GM12878 (cell line): ENCODE measurements around the gene KDM6B. TPM values are rescaled to one million over a fixed set of nuclear protein-coding genes. Genes with fewer than 3 reads are reported as not detected.

Experiments used
- ATAC-seq: fragments of 200-7000 bp; cut with Tn5 transposase; 3 replicates; pipeline ENCODE4 v1.9.1; 2020; ENCODE audit warnings: mild to moderate bottlenecking, moderate library complexity
- BruUV-seq: library from RNA; stranded (reverse); fragments of 400-500 nt; replicated peaks from 2 replicates; lab custom pipeline; 2021; lab: Mats Ljungman, UMichigan
- CTCF ChIA-PET: fragments of 300-600 bp; sonication (Branson Sonifier 250); formaldehyde crosslinking; extraction: SDS; loops from one replicate; lab custom pipeline; 2021; ENCODE audit warnings: inconsistent platforms; lab: Yijun Ruan, JAX
- POLR2A ChIA-PET: fragments of 350-600 bp; formaldehyde crosslinking; extraction: SDS; loops from one replicate; lab custom pipeline; 2021; ENCODE audit warnings: inconsistent platforms; lab: Charles Lee
- RAD21 ChIA-PET: fragments of 300-600 bp; sonication (Branson Sonifier 250); formaldehyde crosslinking; loops from one replicate; lab custom pipeline; 2023; ENCODE audit warnings: antibody characterized with exemption; ENCODE audit not compliant: unreplicated experiment; lab: Charles Lee
- SMC1A ChIA-PET: fragments of 300-600 bp; sonication (Branson Sonifier 250); formaldehyde crosslinking; loops from one replicate; lab custom pipeline; 2023; ENCODE audit not compliant: unreplicated experiment, uncharacterized antibody; lab: Charles Lee
- DNase-seq: peaks from one replicate; pipeline ENCODE4 v3.0.0-alpha.2; 2011; ENCODE audit warnings: low read depth, low spot score
- FAIRE-seq: peaks from 3 replicates; lab custom pipeline; 2011; peaks lifted over from hg19 to GRCh38; lab: Jason Lieb, UNC
- H2AFZ ChIP-seq: 2 replicates; pipeline ENCODE4 v1.6.0; 2011; ENCODE audit warnings: low read depth, low read length, control low read depth; ENCODE audit not compliant: control insufficient read depth
- H3K27ac ChIP-seq: 2 replicates; pipeline ENCODE4 v1.5.1; 2011; ENCODE audit warnings: control low read depth; ENCODE audit not compliant: control insufficient read depth, insufficient read depth
- H3K27me3 ChIP-seq, 2 experiments: replicated peaks in 1 of 2; 2 replicates each; pipeline versions ENCODE4 v1.6.0 to v1.6.1; 2011; ENCODE audit warnings: low read length in 1 of 2; ENCODE audit not compliant: control insufficient read depth in 2 of 2, insufficient read depth in 2 of 2
- H3K36me3 ChIP-seq, 2 experiments: 2 replicates each; pipeline ENCODE4 v1.5.1; 2011; ENCODE audit warnings: low read length in 1 of 2; ENCODE audit not compliant: control insufficient read depth in 2 of 2, insufficient read depth in 2 of 2
- H3K4me1 ChIP-seq: 2 replicates; pipeline ENCODE4 v1.6.1; 2011; ENCODE audit warnings: mild to moderate bottlenecking, low read length, moderate library complexity, mixed read lengths; ENCODE audit not compliant: control insufficient read depth, insufficient read depth
- H3K4me2 ChIP-seq: 2 replicates; pipeline ENCODE4 v1.6.0; 2011; ENCODE audit warnings: control low read depth; ENCODE audit not compliant: control insufficient read depth, insufficient read depth
- H3K4me3 ChIP-seq: fragments of 200-600 bp; sonication (generic); 2 replicates; pipeline ENCODE4 v1.5.1; 2016
- H3K79me2 ChIP-seq: 2 replicates; pipeline ENCODE4 v1.6.0; 2011; ENCODE audit warnings: low read length; ENCODE audit not compliant: control insufficient read depth, insufficient read depth
- H3K9ac ChIP-seq: 2 replicates; pipeline ENCODE4 v1.8.0; 2011; ENCODE audit warnings: low read length, control low read depth, mixed read lengths; ENCODE audit not compliant: control insufficient read depth, insufficient read depth
- H3K9me3 ChIP-seq: replicated peaks from 3 replicates; pipeline ENCODE4 v1.5.1; 2011; ENCODE audit warnings: mild to moderate bottlenecking, low read length; ENCODE audit not compliant: control insufficient read depth, insufficient read depth
- H4K20me1 ChIP-seq: 2 replicates; pipeline ENCODE4 v1.6.0; 2011; ENCODE audit not compliant: control insufficient read depth, insufficient read depth
- BHLHE40 ChIP-seq, 2 experiments: fragments of 450-650 bp in 1 of 2; IDR thresholded peaks; 2 replicates each; pipeline ENCODE4 v1.6.1; 2011 to 2017; ENCODE audit warnings: low read depth in 2 of 2, borderline replicate concordance in 1 of 2, improper control_type of control experiment in 1 of 2, low read length in 1 of 2, mild to moderate bottlenecking in 1 of 2
- LARP7 ChIP-seq: fragments of 450-650 bp; IDR thresholded peaks from 2 replicates; pipeline ENCODE4 v1.6.1; 2017; ENCODE audit warnings: mild to moderate bottlenecking
- ZBTB11 ChIP-seq: fragments of 450-650 bp; formaldehyde crosslinking; IDR thresholded peaks from 2 replicates; pipeline ENCODE4 v1.5.0; 2022; ENCODE audit warnings: mild to moderate bottlenecking, missing genetic modification characterization
- whole genome bisulfite sequencing: methylation state at CpG from one replicate; pipeline ENCODE4 v1.1.6; 2016; ENCODE audit warnings: low lambda C conversion rate; ENCODE audit not compliant: insufficient replicate concordance, insufficient coverage; ENCODE audit errors: missing lambda C conversion rate; 5-methylcytosine and 5-hydroxymethylcytosine counted together
- in situ Hi-C: fragments of 300-500 bp; cut with MboI; formaldehyde crosslinking; loops from 9 replicates; pipeline ENCODE4 v1.14.3; 2018; ENCODE audit warnings: mixed read lengths
- intact Hi-C: fragments of 100-400 bp; cut with micrococcal nuclease; formaldehyde crosslinking; loops from one replicate; pipeline ENCODE4 v1.14.2; 2022; ENCODE audit not compliant: unreplicated experiment
- polyA plus RNA-seq, 11 experiments: library from polyadenylated mRNA; depleted of rRNA in 4 of 11; unstranded in 6 of 11; stranded (reverse) in 5 of 11; fragments of >200 nt; fragmentation: Nextera tagmentation in 4 of 11; fragmentation: Illumina TruSeq in 1 of 11; extraction: Ambion mirVana in 4 of 11; extraction: Trizol in 1 of 11; gene quantifications; 1 replicate in 1 of 11; 2 replicates in 10 of 11; pipeline versions ENCODE4 v1.2.1 to v1.2.3, GENCODE V29; 2011 to 2016; ENCODE audit warnings: inconsistent platforms in 2 of 11, missing spikeins in 2 of 11, low read depth in 1 of 11
- total RNA-seq, 4 experiments: library from RNA; depleted of rRNA in 3 of 4; stranded (reverse); fragments of >200 nt in 3 of 4; fragmentation: Illumina TruSeq in 1 of 4; extraction: Trizol in 1 of 4; gene quantifications; 2 replicates each; pipeline versions ENCODE4 v1.2.1 to v1.2.3, GENCODE V29; 2013 to 2021
- TF ChIP-seq, protein P1 (sequence below): fragments of 450-650 bp; IDR thresholded peaks from 2 replicates; pipeline ENCODE4 v1.6.1; 2017; ENCODE audit warnings: mild to moderate bottlenecking, moderate library complexity
- TF ChIP-seq, protein P2 (sequence below): IDR thresholded peaks from 2 replicates; pipeline ENCODE4 v1.6.1; 2011; ENCODE audit warnings: low read depth, low read length, improper control_type of control experiment, borderline replicate concordance

Gene KDM6B
- total and polyA plus RNA-seq, 10 of the 15 experiments (the other 5 are each of a cell fraction or from before 2014, with no cell fraction given): 0.05 to 33.5 (median 2.3) TPM

GRCh38 chr17:7852919-7853690 lies 19.1 kb downstream of the KDM6B start (continued):
- TF ChIP-seq ZBTB11 (CRISPR knock-in tag): no peak

- ChIA-PET POLR2A (interaction anchor here (0.6 kb wide), 1 partner anchor 538 kb away, joined by 6 read pairs; no protein-coding TSS in a partner anchor), RAD21 (no interaction called here), CTCF (no interaction called here), SMC1A (no interaction called here)
- no peaks in the 10 kb centered on the region; the same call in 1 of the 2 replicates for H4K20me1 ChIP-seq
- in situ Hi-C loops (no loop called here), intact Hi-C loops (no loop called here)
- H3K27ac ChIP-seq: no peak overlapping the region
- H2AFZ ChIP-seq: no peak overlapping the region
- TF ChIP-seq BHLHE40 (IDR thresholded peaks at IDR 0.05; ENCODE audit: borderline replicate concordance in 1 of 2, low read depth in 2 of 2, low read length in 1 of 2) (no peak), LARP7 (no peak)
- TF ChIP-seq, protein P1, sequence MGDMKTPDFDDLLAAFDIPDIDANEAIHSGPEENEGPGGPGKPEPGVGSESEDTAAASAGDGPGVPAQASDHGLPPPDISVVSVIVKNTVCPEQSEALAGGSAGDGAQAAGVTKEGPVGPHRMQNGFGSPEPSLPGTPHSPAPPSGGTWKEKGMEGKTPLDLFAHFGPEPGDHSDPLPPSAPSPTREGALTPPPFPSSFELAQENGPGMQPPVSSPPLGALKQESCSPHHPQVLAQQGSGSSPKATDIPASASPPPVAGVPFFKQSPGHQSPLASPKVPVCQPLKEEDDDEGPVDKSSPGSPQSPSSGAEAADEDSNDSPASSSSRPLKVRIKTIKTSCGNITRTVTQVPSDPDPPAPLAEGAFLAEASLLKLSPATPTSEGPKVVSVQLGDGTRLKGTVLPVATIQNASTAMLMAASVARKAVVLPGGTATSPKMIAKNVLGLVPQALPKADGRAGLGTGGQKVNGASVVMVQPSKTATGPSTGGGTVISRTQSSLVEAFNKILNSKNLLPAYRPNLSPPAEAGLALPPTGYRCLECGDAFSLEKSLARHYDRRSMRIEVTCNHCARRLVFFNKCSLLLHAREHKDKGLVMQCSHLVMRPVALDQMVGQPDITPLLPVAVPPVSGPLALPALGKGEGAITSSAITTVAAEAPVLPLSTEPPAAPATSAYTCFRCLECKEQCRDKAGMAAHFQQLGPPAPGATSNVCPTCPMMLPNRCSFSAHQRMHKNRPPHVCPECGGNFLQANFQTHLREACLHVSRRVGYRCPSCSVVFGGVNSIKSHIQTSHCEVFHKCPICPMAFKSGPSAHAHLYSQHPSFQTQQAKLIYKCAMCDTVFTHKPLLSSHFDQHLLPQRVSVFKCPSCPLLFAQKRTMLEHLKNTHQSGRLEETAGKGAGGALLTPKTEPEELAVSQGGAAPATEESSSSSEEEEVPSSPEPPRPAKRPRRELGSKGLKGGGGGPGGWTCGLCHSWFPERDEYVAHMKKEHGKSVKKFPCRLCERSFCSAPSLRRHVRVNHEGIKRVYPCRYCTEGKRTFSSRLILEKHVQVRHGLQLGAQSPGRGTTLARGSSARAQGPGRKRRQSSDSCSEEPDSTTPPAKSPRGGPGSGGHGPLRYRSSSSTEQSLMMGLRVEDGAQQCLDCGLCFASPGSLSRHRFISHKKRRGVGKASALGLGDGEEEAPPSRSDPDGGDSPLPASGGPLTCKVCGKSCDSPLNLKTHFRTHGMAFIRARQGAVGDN: no peak
- TF ChIP-seq, protein P2, sequence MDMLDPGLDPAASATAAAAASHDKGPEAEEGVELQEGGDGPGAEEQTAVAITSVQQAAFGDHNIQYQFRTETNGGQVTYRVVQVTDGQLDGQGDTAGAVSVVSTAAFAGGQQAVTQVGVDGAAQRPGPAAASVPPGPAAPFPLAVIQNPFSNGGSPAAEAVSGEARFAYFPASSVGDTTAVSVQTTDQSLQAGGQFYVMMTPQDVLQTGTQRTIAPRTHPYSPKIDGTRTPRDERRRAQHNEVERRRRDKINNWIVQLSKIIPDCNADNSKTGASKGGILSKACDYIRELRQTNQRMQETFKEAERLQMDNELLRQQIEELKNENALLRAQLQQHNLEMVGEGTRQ: no peak
- H3K27me3 ChIP-seq: no peaks in the 10 kb centered on the region
- no peak for ATAC-seq
- peaks cover 26% of the 10 kb centered on the region for H3K4me1 ChIP-seq
- BruUV-seq: no TSS peak
- DNase-seq: no peak
- no peak for FAIRE-seq
- H3K36me3 ChIP-seq: peaks cover 12 to 15% of the 10 kb centered on the region in 2 experiments; a peak in 3 of 4 replicates
- WGBS: 84% methylated on average over 11 of the region's 21 CpGs
- H3K9me3 ChIP-seq: no peaks in the 10 kb centered on the region
- H3K4me3 ChIP-seq: no peak overlapping the region
- peaks cover 14% of the 10 kb centered on the region for H3K79me2 ChIP-seq
- no peak overlapping the region for H3K4me2 ChIP-seq
- H3K9ac ChIP-seq: no peak overlapping the region
Observed at GRCh38 chr17:7853691-7854038, 19.6 kb downstream of the KDM6B start.
